CD4-positive, alpha-beta T cell (primary cell): ENCODE results near the gene COL1A1. TPM values are rescaled to one million over a fixed set of nuclear protein-coding genes. Genes with fewer than 3 reads are reported as not detected.

ENCODE experiments used
- ATAC-seq: fragments of 200-7000 bp; cut with Tn5 transposase; one replicate; pipeline ENCODE4 v1.10.0; 2022; ENCODE audit warnings: mild to moderate bottlenecking; ENCODE audit not compliant: poor library complexity
- CTCF ChIA-PET: fragments of 350-600 bp; sonication (Branson Sonifier 250); formaldehyde crosslinking; loops from one replicate; lab custom pipeline; 2021; ENCODE audit warnings: antibody characterized with exemption, inconsistent platforms; lab: Charles Lee
- POLR2A ChIA-PET: fragments of 350-600 bp; sonication (Branson Sonifier 250); formaldehyde crosslinking; loops from one replicate; lab custom pipeline; 2021; ENCODE audit warnings: antibody characterized with exemption, inconsistent platforms; lab: Charles Lee
- DNase-seq, 14 experiments: peaks; one replicate each; pipeline ENCODE4 v3.0.0-alpha.2; 2013 to 2020; ENCODE audit warnings: mixed read lengths in 2 of 14
- H3K27ac ChIP-seq, 2 donors: one replicate each; pipeline versions ENCODE4 v1.5.1 to v1.7.0; 2013; ENCODE audit warnings: low read length in 2 of 2, low read depth in 1 of 2, mild to moderate bottlenecking in 1 of 2
- H3K27me3 ChIP-seq, 2 experiments: 1 replicate in 1 of 2; 2 replicates in 1 of 2; pipeline versions ENCODE4 v1.6.1 to v1.7.0; 2013; ENCODE audit warnings: low read length in 2 of 2, control low read depth in 1 of 2, mild to moderate bottlenecking in 1 of 2, moderate library complexity in 1 of 2; ENCODE audit not compliant: insufficient read depth in 2 of 2, control insufficient read depth in 1 of 2
- H3K36me3 ChIP-seq: one replicate; pipeline ENCODE4 v1.6.1; 2013; ENCODE audit warnings: low read length, control low read depth; ENCODE audit not compliant: insufficient read depth
- H3K4me1 ChIP-seq: one replicate; pipeline ENCODE4 v1.6.1; 2013; ENCODE audit warnings: low read length, control low read depth; ENCODE audit not compliant: insufficient read depth
- H3K4me3 ChIP-seq: one replicate; pipeline ENCODE4 v1.5.1; 2013; ENCODE audit warnings: mild to moderate bottlenecking, low read length, moderate library complexity
- H3K9me3 ChIP-seq, 2 experiments: 1 replicate in 1 of 2; 2 replicates in 1 of 2; pipeline versions ENCODE4 v1.6.1 to v1.7.0; 2013; ENCODE audit warnings: low read length in 2 of 2, mild to moderate bottlenecking in 2 of 2, control low read depth in 1 of 2, moderate library complexity in 1 of 2; ENCODE audit not compliant: control insufficient read depth in 1 of 2, insufficient read depth in 1 of 2
- H3K27ac Mint-ChIP-seq: one replicate; pipeline ENCODE4 v1.8.0; 2020; ENCODE audit warnings: mixed read lengths
- H3K27me3 Mint-ChIP-seq: one replicate; pipeline ENCODE4 v1.8.0; 2021; ENCODE audit warnings: mixed read lengths
- H3K36me3 Mint-ChIP-seq: one replicate; pipeline ENCODE4 v1.8.0; 2021; ENCODE audit warnings: low read depth, mixed read lengths
- H3K4me1 Mint-ChIP-seq: one replicate; pipeline ENCODE4 v1.8.0; 2021; ENCODE audit warnings: low read depth, mixed read lengths
- H3K4me3 Mint-ChIP-seq: one replicate; pipeline ENCODE4 v1.8.0; 2020; ENCODE audit warnings: mild to moderate bottlenecking, mixed read lengths
- H3K9me3 Mint-ChIP-seq: one replicate; pipeline ENCODE4 v1.8.0; 2020; ENCODE audit warnings: mixed read lengths
- CTCF ChIP-seq: fragments of 200-600 bp; IDR thresholded peaks from one replicate; pipeline ENCODE4 v1.8.0; 2022; ENCODE audit warnings: antibody characterized with exemption, mild to moderate bottlenecking
- intact Hi-C, 2 experiments: fragments of 100-400 bp; cut with DNase I in 1 of 2; cut with micrococcal nuclease in 1 of 2; formaldehyde crosslinking; loops; one replicate each; pipeline versions ENCODE4 v1.15.1 to v1.9.0; 2023 to 2025; cut with DNase I, micrococcal nuclease
- total RNA-seq, 174 experiments: library from RNA in 2 of 174; stranded (reverse) in 2 of 174; gene quantifications; one replicate each; pipeline ENCODE4 v1.2.3 and lab custom pipeline; 2021 to 2026

The COL1A1 gene
- total RNA-seq, 2 experiments from 2014 or later = 10.0 to 11.4 TPM

- Mint-ChIP-seq H3K27me3 (no peaks in the 10 kb centered on the region), H3K9me3 (no peaks in the 10 kb centered on the region), H3K4me3 (peak overlapping the region; percentile 96), H3K27ac (peak overlapping the region; percentile 85), H3K4me1 (peaks cover 73% of the 10 kb centered on the region), H3K36me3 (peaks cover 68% of the 10 kb centered on the region)
- peak overlapping the region; percentile 70 to 71 for H3K27ac ChIP-seq
- peak in 2 of 14 experiments; percentile 53 to 57 for DNase-seq
- no peak for ATAC-seq
- ChIA-PET CTCF (interaction anchor here (1.4 to 2.3 kb wide), 4 partner anchors 15 to 52 kb away, joined by 4 to 6 read pairs (median 5); no protein-coding TSS in a partner anchor), POLR2A (interaction anchor here (1.1 to 1.4 kb wide), 2 partner anchors 14 to 16 kb away, joined by 3 read pairs; no protein-coding TSS in a partner anchor)
- intact Hi-C loops = no loop called here
- peak overlapping the region; percentile 86 for H3K4me3 ChIP-seq
- H3K4me1 ChIP-seq = peaks cover 83% of the 10 kb centered on the region
- H3K36me3 ChIP-seq = peaks cover 47% of the 10 kb centered on the region
- no peaks in the 10 kb centered on the region for H3K27me3 ChIP-seq
- H3K9me3 ChIP-seq = no peaks in the 10 kb centered on the region
- TF ChIP-seq CTCF = no peak
Measured at GRCh38 chr17:50146230-50146926, 55.1 kb downstream of the COL1A1 start.

- no peak for ATAC-seq
- DNase-seq = no peak
- CTCF ChIA-PET = interaction anchor here (1.4 to 2.3 kb wide), 4 partner anchors 15 to 51 kb away, joined by 4 to 6 read pairs (median 5); no protein-coding TSS in a partner anchor
- Histone ChIP-seq H3K27me3 (no peaks in the 10 kb centered on the region), H3K36me3 (peaks cover 54% of the 10 kb centered on the region), H3K27ac (peak overlapping the region in 1 of 2 donors; percentile 44), H3K4me3 (peak overlapping the region; percentile 86), H3K4me1 (peaks cover 86% of the 10 kb centered on the region), H3K9me3 (peaks cover 0 to 3% of the 10 kb centered on the region in 2 experiments)
- H3K4me3 Mint-ChIP-seq = peak overlapping the region; percentile 80
- POLR2A ChIA-PET = interaction anchor here (1.1 to 1.4 kb wide), 2 partner anchors 14 to 16 kb away, joined by 3 read pairs; no protein-coding TSS in a partner anchor
- no peaks in the 10 kb centered on the region for H3K27me3 Mint-ChIP-seq
- peaks cover 70% of the 10 kb centered on the region for H3K36me3 Mint-ChIP-seq
- no peak for TF ChIP-seq CTCF
- intact Hi-C loops = no loop called here
- H3K4me1 Mint-ChIP-seq = peaks cover 76% of the 10 kb centered on the region
- peak overlapping the region; percentile 85 for H3K27ac Mint-ChIP-seq
- no peaks in the 10 kb centered on the region for H3K9me3 Mint-ChIP-seq
Measured at GRCh38 chr17:50145532-50146229, 55.8 kb downstream of the COL1A1 start.

DNA sequence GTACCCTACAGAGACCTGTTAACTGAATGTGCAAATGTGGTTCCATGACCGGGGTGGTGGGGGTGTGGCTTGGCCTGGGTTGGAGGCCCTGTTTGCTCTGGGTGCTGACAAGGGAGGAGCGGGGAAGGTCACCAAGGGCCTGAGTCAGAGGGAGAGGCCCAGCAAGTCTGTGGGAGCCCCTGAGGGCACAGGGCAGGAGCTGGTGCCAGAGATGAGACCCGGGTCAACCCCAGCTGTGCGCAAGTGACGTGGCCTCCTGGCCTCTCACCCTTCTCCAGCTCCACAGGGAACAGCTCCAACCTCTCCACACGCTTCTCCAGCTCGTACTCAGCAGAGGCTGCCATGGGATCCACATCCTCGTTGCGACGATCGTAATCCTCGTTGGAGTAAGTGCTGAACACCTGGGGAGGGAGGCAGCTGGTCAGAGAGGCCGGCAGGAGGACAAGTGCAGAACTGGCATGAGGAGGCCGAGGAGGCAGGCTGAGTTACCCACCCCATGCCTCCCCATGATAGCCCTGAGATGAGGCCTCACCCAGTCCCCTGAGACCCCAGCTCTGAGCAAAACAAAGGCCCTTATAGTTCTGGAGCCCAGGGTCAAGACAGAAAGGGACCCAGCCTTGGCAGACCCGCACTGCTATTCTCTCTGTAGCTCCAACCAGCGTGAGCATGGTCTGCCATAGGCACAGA is 56.4 kb downstream of the COL1A1 start:
- intact Hi-C loops = loop anchor here in 1 of 2 experiments (5.0 kb wide), 1 partner anchor 32 kb away; no protein-coding TSS in a partner anchor
- POLR2A ChIA-PET = no interaction called here
- TF ChIP-seq CTCF = no peak

More for the DNA sequence above, 56.4 kb downstream of the COL1A1 start:
- peaks cover 77% of the 10 kb centered on the region for H3K36me3 Mint-ChIP-seq
- Histone ChIP-seq H3K27me3 (no peaks in the 10 kb centered on the region), H3K27ac (peak overlapping the region in 1 of 2 donors; percentile 44), H3K9me3 (peaks cover 0 to 3% of the 10 kb centered on the region in 2 experiments), H3K4me3 (no peak overlapping the region), H3K4me1 (peaks cover 93% of the 10 kb centered on the region), H3K36me3 (peaks cover 61% of the 10 kb centered on the region)
- H3K4me1 Mint-ChIP-seq = peaks cover 83% of the 10 kb centered on the region
- ATAC-seq = no peak
- H3K27ac Mint-ChIP-seq = peak overlapping the region; percentile 85
- no peaks in the 10 kb centered on the region for H3K27me3 Mint-ChIP-seq
- no peak for DNase-seq
- CTCF ChIA-PET = interaction anchor here (1.6 to 2.3 kb wide), 2 partner anchors 16 to 17 kb away, joined by 4 to 5 read pairs; no protein-coding TSS in a partner anchor
- peak overlapping the region; percentile 80 for H3K4me3 Mint-ChIP-seq
- H3K9me3 Mint-ChIP-seq = no peaks in the 10 kb centered on the region
